SK-N-SH treated with all-trans-retinoic acid at 6 μM for 48 hours (cell line): ENCODE measurements around the gene KCNQ5.

ENCODE experiments used
- ATAC-seq: fragments of 200-7000 bp; cut with Tn5 transposase; 3 replicates; pipeline ENCODE4 v1.9.1; 2020; ENCODE audit warnings: mild to moderate bottlenecking, moderate library complexity
- ARNTL ChIP-seq: fragments of 450-650 bp; formaldehyde crosslinking; IDR thresholded peaks from 2 replicates; pipeline ENCODE4 v1.5.0; 2020; ENCODE audit warnings: low read depth, mild to moderate bottlenecking, moderate library complexity, borderline replicate concordance
- CSDC2 ChIP-seq: fragments of 250-450 bp; sonication (Bioruptor Pico); IDR thresholded peaks from 2 replicates; pipeline ENCODE4 v1.5.0; 2020; ENCODE audit warnings: mild to moderate bottlenecking, moderate library complexity
- ESRRG ChIP-seq: fragments of 250-450 bp; sonication (Bioruptor Pico); IDR thresholded peaks from 2 replicates; pipeline ENCODE4 v1.6.1; 2021; ENCODE audit warnings: mild to moderate bottlenecking
- GLIS3 ChIP-seq: fragments of 250-450 bp; sonication (Bioruptor Pico); IDR thresholded peaks from 2 replicates; pipeline ENCODE4 v1.5.0; 2020; ENCODE audit warnings: mild to moderate bottlenecking, moderate library complexity
- ISL1 ChIP-seq: fragments of 250-450 bp; sonication (Bioruptor Pico); IDR thresholded peaks from 2 replicates; pipeline ENCODE4 v2.1.2; 2022; ENCODE audit warnings: mild to moderate bottlenecking, moderate library complexity
- OSR1 ChIP-seq: fragments of 250-450 bp; sonication (Bioruptor Pico); IDR thresholded peaks from 2 replicates; pipeline ENCODE4 v1.8.0; 2022; ENCODE audit warnings: moderate library complexity, mild to moderate bottlenecking, inconsistent platforms
- PATZ1 ChIP-seq: fragments of 250-450 bp; sonication (Bioruptor Pico); IDR thresholded peaks from 2 replicates; pipeline ENCODE4 v1.8.0; 2020; ENCODE audit warnings: mild to moderate bottlenecking, moderate library complexity, borderline replicate concordance
- POU6F1 ChIP-seq: fragments of 250-450 bp; sonication (Bioruptor Pico); IDR thresholded peaks from 2 replicates; pipeline ENCODE4 v1.8.0; 2021; ENCODE audit warnings: low read depth, mild to moderate bottlenecking, moderate library complexity, borderline replicate concordance
- RARB ChIP-seq: fragments of 250-450 bp; sonication (Bioruptor Pico); IDR thresholded peaks from 2 replicates; pipeline ENCODE4 v1.8.0; 2021; ENCODE audit warnings: mild to moderate bottlenecking, moderate library complexity
- SNAI2 ChIP-seq: fragments of 250-450 bp; sonication (Bioruptor Pico); IDR thresholded peaks from 2 replicates; pipeline ENCODE4 v1.5.0; 2020; ENCODE audit warnings: mild to moderate bottlenecking, moderate library complexity
- TOX ChIP-seq: fragments of 250-450 bp; sonication (Bioruptor Pico); IDR thresholded peaks from 2 replicates; pipeline ENCODE4 v1.8.0; 2021; ENCODE audit warnings: mild to moderate bottlenecking, moderate library complexity, borderline replicate concordance
- ZC3H10 ChIP-seq: fragments of 250-450 bp; sonication (Bioruptor Pico); IDR thresholded peaks from 2 replicates; pipeline ENCODE4 v1.5.1; 2021; ENCODE audit warnings: mild to moderate bottlenecking, moderate library complexity
- ZFP3 ChIP-seq: fragments of 250-450 bp; sonication (Bioruptor Pico); IDR thresholded peaks from 2 replicates; pipeline ENCODE4 v1.5.0; 2020; ENCODE audit warnings: mild to moderate bottlenecking, moderate library complexity
- ZFP30 ChIP-seq: fragments of 450-650 bp; formaldehyde crosslinking; IDR thresholded peaks from 2 replicates; pipeline ENCODE4 v1.5.0; 2022; ENCODE audit warnings: mild to moderate bottlenecking, moderate library complexity
- ZNF565 ChIP-seq: fragments of 450-650 bp; formaldehyde crosslinking; conservative IDR thresholded peaks from 2 replicates; pipeline ENCODE4 v1.5.0; 2020; ENCODE audit warnings: low read depth, mild to moderate bottlenecking, moderate library complexity
- ZNF70 ChIP-seq: fragments of 450-650 bp; formaldehyde crosslinking; IDR thresholded peaks from 2 replicates; pipeline ENCODE4 v1.5.0; 2020; ENCODE audit warnings: mild to moderate bottlenecking, moderate library complexity
- ZNF8 ChIP-seq: fragments of 450-650 bp; formaldehyde crosslinking; IDR thresholded peaks from 2 replicates; pipeline ENCODE4 v1.5.0; 2020; ENCODE audit warnings: mild to moderate bottlenecking, moderate library complexity
- TF ChIP-seq, protein P1 (sequence below): fragments of 250-450 bp; sonication (Bioruptor Pico); IDR thresholded peaks from 2 replicates; pipeline ENCODE4 v1.5.1; 2020; ENCODE audit warnings: low read depth, mild to moderate bottlenecking, moderate library complexity
- TF ChIP-seq, protein P2 (sequence below): fragments of 250-450 bp; sonication (Bioruptor Pico); IDR thresholded peaks from 2 replicates; pipeline ENCODE4 v1.5.1; 2021; ENCODE audit warnings: mild to moderate bottlenecking, moderate library complexity
- TF ChIP-seq, protein P3 (sequence below): fragments of 250-450 bp; sonication (Bioruptor Pico); IDR thresholded peaks from 2 replicates; pipeline ENCODE4 v1.5.0; 2020; ENCODE audit warnings: mild to moderate bottlenecking, moderate library complexity

KCNQ5 gene

GRCh38 chr6:72984981-72985665 is 363.3 kb downstream of the KCNQ5 start:
- ATAC-seq, result no peak; the same call in 2 of the 3 replicates

DNA sequence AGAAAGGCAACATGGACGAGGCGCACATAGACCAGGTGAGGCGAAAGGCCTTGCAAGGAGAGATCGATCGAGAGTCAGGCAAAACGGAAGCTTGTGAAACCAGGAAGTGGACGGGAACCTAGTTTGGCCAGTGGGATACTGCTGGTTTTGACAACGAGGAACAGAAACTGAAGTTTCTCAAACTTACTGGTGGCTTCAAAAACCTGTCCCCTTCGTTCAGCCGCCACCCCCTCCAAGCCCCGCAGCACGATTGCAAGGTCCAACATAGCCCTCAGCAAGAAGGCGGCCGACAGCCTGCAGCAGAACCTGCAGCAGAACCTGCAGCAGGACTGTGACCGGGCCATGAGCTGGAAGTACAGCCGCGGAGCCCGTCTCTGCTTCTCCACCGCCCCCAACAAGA is 365.4 kb downstream of the KCNQ5 start:
- ATAC-seq, result no peak
- TF ChIP-seq ZFP30 (CRISPR knock-in tag), result no peak
- TF ChIP-seq OSR1 (CRISPR knock-in tag), result no peak
- no peak for TF ChIP-seq RARB (CRISPR knock-in tag)
- no peak for TF ChIP-seq SNAI2 (CRISPR knock-in tag)
- TF ChIP-seq, protein P1, sequence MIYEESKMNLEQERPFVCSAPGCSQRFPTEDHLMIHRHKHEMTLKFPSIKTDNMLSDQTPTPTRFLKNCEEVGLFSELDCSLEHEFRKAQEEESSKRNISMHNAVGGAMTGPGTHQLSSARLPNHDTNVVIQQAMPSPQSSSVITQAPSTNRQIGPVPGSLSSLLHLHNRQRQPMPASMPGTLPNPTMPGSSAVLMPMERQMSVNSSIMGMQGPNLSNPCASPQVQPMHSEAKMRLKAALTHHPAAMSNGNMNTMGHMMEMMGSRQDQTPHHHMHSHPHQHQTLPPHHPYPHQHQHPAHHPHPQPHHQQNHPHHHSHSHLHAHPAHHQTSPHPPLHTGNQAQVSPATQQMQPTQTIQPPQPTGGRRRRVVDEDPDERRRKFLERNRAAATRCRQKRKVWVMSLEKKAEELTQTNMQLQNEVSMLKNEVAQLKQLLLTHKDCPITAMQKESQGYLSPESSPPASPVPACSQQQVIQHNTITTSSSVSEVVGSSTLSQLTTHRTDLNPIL (CRISPR knock-in tag), result no peak
- no peak for TF ChIP-seq ZC3H10 (CRISPR knock-in tag)
- TF ChIP-seq, protein P2, sequence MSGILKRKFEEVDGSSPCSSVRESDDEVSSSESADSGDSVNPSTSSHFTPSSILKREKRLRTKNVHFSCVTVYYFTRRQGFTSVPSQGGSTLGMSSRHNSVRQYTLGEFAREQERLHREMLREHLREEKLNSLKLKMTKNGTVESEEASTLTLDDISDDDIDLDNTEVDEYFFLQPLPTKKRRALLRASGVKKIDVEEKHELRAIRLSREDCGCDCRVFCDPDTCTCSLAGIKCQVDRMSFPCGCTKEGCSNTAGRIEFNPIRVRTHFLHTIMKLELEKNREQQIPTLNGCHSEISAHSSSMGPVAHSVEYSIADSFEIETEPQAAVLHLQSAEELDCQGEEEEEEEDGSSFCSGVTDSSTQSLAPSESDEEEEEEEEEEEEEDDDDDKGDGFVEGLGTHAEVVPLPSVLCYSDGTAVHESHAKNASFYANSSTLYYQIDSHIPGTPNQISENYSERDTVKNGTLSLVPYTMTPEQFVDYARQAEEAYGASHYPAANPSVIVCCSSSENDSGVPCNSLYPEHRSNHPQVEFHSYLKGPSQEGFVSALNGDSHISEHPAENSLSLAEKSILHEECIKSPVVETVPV (CRISPR knock-in tag), result no peak
- TF ChIP-seq ARNTL, result no peak
- no peak for TF ChIP-seq ZFP3 (CRISPR knock-in tag)
- TF ChIP-seq ISL1, result no peak
- TF ChIP-seq TOX (CRISPR knock-in tag), result no peak
- TF ChIP-seq ZNF70 (CRISPR knock-in tag), result no peak
- no peak for TF ChIP-seq ZNF565 (CRISPR knock-in tag)
- no peak for TF ChIP-seq GLIS3 (CRISPR knock-in tag)
- TF ChIP-seq PATZ1, result no peak

More at GRCh38 chr6:72984981-72985665, 363.3 kb downstream of the KCNQ5 start:
- no peak for TF ChIP-seq ZC3H10 (CRISPR knock-in tag)
- TF ChIP-seq, protein P3, sequence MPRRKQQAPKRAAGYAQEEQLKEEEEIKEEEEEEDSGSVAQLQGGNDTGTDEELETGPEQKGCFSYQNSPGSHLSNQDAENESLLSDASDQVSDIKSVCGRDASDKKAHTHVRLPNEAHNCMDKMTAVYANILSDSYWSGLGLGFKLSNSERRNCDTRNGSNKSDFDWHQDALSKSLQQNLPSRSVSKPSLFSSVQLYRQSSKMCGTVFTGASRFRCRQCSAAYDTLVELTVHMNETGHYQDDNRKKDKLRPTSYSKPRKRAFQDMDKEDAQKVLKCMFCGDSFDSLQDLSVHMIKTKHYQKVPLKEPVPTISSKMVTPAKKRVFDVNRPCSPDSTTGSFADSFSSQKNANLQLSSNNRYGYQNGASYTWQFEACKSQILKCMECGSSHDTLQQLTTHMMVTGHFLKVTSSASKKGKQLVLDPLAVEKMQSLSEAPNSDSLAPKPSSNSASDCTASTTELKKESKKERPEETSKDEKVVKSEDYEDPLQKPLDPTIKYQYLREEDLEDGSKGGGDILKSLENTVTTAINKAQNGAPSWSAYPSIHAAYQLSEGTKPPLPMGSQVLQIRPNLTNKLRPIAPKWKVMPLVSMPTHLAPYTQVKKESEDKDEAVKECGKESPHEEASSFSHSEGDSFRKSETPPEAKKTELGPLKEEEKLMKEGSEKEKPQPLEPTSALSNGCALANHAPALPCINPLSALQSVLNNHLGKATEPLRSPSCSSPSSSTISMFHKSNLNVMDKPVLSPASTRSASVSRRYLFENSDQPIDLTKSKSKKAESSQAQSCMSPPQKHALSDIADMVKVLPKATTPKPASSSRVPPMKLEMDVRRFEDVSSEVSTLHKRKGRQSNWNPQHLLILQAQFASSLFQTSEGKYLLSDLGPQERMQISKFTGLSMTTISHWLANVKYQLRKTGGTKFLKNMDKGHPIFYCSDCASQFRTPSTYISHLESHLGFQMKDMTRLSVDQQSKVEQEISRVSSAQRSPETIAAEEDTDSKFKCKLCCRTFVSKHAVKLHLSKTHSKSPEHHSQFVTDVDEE (CRISPR knock-in tag), result no peak
- TF ChIP-seq POU6F1 (CRISPR knock-in tag), result no peak
- no peak for TF ChIP-seq ISL1
- TF ChIP-seq ESRRG, result no peak
- TF ChIP-seq, protein P1 (CRISPR knock-in tag), result no peak
- no peak for TF ChIP-seq SNAI2 (CRISPR knock-in tag)
- TF ChIP-seq GLIS3 (CRISPR knock-in tag), result no peak
- no peak for TF ChIP-seq RARB (CRISPR knock-in tag)
- TF ChIP-seq ZFP30 (CRISPR knock-in tag), result no peak
- TF ChIP-seq CSDC2 (CRISPR knock-in tag), result no peak
- TF ChIP-seq TOX (CRISPR knock-in tag), result no peak
- TF ChIP-seq, protein P2 (CRISPR knock-in tag), result no peak
- no peak for TF ChIP-seq ZNF70 (CRISPR knock-in tag)
- no peak for TF ChIP-seq ARNTL
- TF ChIP-seq OSR1 (CRISPR knock-in tag), result no peak
- no peak for TF ChIP-seq ZNF8
- no peak for TF ChIP-seq ZFP3 (CRISPR knock-in tag)
